Esophagus mucosa (tissue), 1 donor: Measurements from ENCODE around the gene PIK3CB. TPM values are rescaled to one million over a fixed set of nuclear protein-coding genes. Genes with fewer than 3 reads are reported as not detected.
A peak's percentile ranks its signal among the peaks of the same experiment; 100 is the strongest.
"Not testable (repeated sequence)": the region's sequence is repeated elsewhere in the genome, so short reads cannot be mapped to it uniquely, and the experiment has no call there.

Source experiments
- ATAC-seq: fragments of 200-7000 bp; cut with Tn5 transposase; one replicate; pipeline ENCODE4 v1.9.1; 2020
- total RNA-seq: library from RNA; stranded (reverse); gene quantifications from one replicate; pipeline ENCODE4 v1.2.4, GENCODE V29; 2023
- donor health status: DM: yes; HTN: yes; CAD: no.

PIK3CB gene
- total RNA-seq, 1 donor from 2014 or later, result 22.8 TPM

DNA sequence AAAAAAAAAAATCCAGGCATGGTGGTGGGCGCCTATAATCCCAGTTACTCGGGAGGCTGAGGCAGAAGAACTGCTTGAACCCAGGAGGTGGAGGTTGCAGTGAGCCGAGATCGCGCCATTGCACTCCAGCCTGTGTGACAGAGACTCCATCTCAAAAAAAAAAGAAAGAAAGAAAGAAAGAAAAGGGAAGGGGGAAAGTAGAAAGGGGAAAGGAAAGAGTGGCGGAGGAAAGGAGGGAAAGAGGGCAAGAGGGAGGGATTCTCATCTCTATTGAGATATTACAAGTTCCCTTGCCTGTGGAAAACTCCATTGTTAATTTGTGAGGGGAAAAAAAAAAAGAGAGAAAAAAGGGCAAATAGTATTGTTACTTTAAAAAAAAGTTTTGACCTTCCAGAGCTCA is 32.5 kb downstream of the PIK3CB start:
- not testable (repeated sequence) for ATAC-seq

- no peak for ATAC-seq
Measured at GRCh38 chr3:138801792-138802191, 32.9 kb downstream of the PIK3CB start.

DNA sequence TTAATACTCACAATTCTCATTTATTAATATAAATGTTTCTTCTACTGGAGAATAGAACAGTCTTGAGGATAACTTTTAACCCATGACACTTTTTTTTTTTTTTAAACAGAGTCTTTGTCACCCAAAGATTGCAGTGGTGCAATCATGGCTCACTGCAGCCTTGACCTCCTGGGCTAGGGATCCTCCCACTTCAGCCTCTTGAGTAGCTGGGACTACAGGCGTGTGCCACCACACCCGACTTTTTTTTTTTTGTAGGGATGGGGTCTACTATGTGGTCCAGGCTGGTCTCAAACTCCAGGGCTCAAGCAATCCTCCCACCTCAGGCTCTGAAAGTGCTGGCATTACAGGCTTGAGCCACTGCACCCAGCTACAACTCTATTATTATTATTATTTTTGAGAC is 34.5 kb downstream of the PIK3CB start:
- no peak for ATAC-seq

GRCh38 chr3:138799822-138800221 is 34.9 kb downstream of the PIK3CB start:
- ATAC-seq, result no peak

DNA sequence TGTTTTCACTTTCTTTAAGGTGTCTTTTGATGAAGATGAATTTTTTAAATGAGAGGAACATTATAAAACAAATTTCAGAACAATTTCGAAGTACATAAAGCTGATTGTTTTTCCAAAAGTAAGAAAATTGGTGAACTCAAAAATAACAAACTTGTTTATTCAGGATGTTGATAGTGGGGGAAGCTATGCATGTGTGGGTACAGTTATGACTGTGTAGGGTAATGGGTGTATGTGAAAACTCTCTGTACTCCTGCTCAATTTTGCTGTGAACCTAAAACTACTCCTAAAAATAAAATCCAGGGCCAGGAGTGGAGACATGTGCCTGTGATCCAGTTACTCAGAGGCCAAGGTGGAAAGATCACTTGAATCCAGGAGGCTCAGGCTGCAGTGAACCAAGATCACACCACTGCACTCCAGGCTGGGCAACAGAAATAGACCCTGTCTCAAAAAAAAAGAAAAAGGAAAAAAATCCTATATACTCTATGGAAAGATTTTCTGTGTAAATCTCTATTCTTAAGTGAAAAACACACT is 37.2 kb downstream of the PIK3CB start:
- ATAC-seq, result no peak

GRCh38 chr3:138796761-138797160 is 38.0 kb downstream of the PIK3CB start:
- ATAC-seq, result no peak

- ATAC-seq, result peak; percentile 80
Measured at GRCh38 chr3:138786788-138787271, 47.9 kb downstream of the PIK3CB start.

DNA sequence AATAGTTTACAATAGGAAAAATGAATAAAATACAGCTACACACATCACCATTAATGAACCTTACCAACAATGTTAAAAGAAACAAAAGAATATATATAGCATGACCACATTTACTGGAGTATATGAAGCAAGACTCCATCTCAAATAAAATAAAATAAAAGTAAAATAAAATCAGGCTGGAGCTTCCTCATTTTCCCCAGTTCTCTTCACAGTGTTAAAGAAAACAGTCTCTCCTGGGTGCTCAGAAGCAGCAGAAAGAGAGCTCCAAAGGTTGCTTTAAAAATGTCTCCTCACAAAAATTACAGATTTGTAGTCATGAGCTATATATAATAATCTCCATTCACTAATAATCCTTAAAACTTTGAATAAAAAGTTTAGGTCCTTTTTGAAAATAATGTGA is 48.8 kb downstream of the PIK3CB start:
- ATAC-seq, result no peak

GRCh38 chr3:138785362-138785857 is 49.3 kb downstream of the PIK3CB start:
- ATAC-seq, result not testable (repeated sequence)

DNA sequence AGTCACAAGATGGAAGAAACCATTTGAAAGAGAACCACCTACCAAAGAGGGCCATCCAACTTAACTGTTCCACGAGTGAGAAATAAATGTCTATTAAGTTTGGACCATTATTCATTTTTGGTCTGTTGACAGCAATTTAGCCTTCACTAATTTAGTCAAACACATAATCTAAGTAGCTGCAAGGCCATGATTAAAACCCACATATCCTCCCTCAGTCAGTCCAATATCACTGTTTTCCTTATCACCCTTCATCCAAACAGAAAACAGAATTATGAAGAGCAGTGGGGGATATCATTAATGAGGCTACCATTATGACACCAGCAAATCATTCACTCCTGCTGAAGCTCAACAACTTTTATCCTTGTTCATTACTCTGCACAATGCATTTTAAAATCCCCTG is 52.0 kb downstream of the PIK3CB start:
- no peak for ATAC-seq

- no peak for ATAC-seq
Measured at GRCh38 chr3:138781012-138781470, 53.7 kb downstream of the PIK3CB start.

DNA sequence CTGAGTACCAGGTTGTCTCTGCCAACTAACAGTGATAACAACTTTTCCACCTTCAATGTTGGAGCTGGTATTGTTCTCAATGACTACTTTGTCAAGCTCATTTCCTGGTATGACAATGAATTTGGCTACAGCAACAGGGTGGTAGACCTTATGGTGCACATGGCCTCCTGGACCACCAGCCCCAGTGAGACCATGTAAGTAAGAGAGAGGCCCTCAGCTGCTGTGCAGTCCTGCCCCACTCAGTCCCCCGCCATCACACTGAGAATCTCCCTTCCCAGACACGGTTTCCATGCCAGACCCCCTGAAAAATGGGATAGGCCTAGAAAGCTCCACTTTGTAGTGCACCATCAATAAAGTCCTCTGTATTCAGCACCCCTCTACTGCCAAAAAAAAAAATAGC is 56.1 kb downstream of the PIK3CB start:
- no peak for ATAC-seq

DNA sequence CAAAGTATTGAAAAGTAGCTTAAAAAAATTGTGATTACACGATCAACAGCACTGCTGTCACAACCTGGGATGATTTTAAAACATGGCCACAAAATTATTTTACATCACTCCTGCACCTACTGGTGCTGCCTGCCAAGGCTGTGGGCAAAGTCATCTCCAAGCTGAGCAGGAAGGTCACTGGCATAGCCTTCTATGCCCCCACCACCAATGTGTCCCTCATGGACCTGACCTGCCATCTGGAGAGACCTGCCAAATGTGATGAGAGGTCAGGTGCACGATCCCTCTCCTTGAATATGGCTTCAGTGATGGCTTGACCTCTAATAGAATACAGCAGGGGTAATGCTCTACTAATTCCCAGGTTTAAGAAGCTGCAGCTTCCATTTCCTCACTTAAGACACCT is 57.8 kb downstream of the PIK3CB start:
- ATAC-seq, result no peak

- peak; percentile 21 for ATAC-seq
Measured at GRCh38 chr3:138775254-138775595, 59.5 kb downstream of the PIK3CB start.

- ATAC-seq, result peak; percentile 96
Measured at GRCh38 chr3:138774529-138775253, 60.0 kb downstream of the PIK3CB start.

GRCh38 chr3:138771585-138771984 is 63.1 kb downstream of the PIK3CB start:
- no peak for ATAC-seq

- no peak for ATAC-seq
Measured at GRCh38 chr3:138769616-138770015, 65.1 kb downstream of the PIK3CB start.

GRCh38 chr3:138768946-138769345 is 65.8 kb downstream of the PIK3CB start:
- ATAC-seq, result no peak

DNA sequence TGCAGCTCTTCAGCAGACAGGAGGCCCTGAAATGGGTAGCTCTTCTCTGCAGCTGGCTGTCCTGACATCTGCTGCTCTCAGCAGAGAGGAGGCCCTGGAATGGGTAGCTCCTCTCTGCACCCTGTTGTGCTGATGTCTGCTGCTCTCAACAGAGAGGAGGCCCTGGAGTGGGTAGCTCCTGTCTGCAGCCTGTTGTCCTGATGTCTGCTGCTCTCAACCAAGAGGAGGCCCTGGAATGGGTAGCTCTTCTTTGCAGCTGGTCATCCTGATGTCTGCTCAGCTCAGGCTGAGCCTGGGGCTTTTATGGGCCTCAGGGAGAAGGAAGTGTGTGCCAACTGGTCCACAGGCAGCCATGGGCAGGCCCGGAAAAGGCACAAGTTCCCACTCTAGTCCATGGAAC is 66.6 kb downstream of the PIK3CB start:
- no peak for ATAC-seq

- no peak for ATAC-seq
Measured at GRCh38 chr3:138767498-138768104, 67.1 kb downstream of the PIK3CB start.

GRCh38 chr3:138761002-138761401 is 73.7 kb downstream of the PIK3CB start:
- ATAC-seq, result no peak

GRCh38 chr3:138748190-138748589 is 86.5 kb downstream of the PIK3CB start:
- no peak for ATAC-seq

DNA sequence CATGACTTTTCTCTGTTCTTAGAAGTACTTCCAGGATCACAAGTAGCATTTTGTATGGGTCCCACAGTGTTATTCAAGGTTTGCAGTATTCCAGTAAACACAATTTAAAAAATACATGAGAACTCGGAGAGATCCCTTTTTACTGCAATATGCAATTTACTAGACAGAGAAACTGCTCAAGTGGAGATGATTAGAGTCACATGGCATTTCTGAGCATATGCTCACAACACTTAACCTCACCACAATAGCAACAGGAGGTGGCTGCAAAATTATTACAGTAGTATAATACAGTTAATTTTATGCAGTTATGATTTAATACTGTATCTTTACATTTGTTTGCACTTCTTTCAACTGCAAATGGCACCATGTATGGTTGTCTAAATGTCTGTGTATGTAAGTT is 87.5 kb downstream of the PIK3CB start:
- no peak for ATAC-seq

- no peak for ATAC-seq
Measured at GRCh38 chr3:138740072-138740471, 94.7 kb downstream of the PIK3CB start.
